HG02973 (cell line): Measurements from ENCODE around the gene RPUSD1.
"Not testable (repeated sequence)": the region's sequence is repeated elsewhere in the genome, so short reads cannot be mapped to it uniquely, and the experiment has no call there.

Experiments
- ATAC-seq: cut with Tn5 transposase; IDR thresholded peaks from one replicate; pipeline ENCODE4 v1.9.1; 2021; ENCODE audit warnings: moderate library complexity; ENCODE audit not compliant: unreplicated experiment

RPUSD1 gene

GRCh38 chr16:787978-788398, at the start of gene RPUSD1:
Gene RPUSD1 (minus strand): TSS chr16:788381. CDS start chr16:787737, 644 bp downstream.
- ATAC-seq: peak; percentile 8

GRCh38 chr16:836822-837221, 48.6 kb upstream of the RPUSD1 start:
- ATAC-seq: not testable (repeated sequence)

GRCh38 chr16:836221-836620, 48.0 kb upstream of the RPUSD1 start:
- ATAC-seq: no peak

GRCh38 chr16:835373-835772, 47.2 kb upstream of the RPUSD1 start:
- ATAC-seq: no peak

GRCh38 chr16:833411-833810, 45.2 kb upstream of the RPUSD1 start:
- no peak for ATAC-seq

GRCh38 chr16:832652-833336, 44.6 kb upstream of the RPUSD1 start:
- ATAC-seq: no peak

GRCh38 chr16:831571-832413, 43.6 kb upstream of the RPUSD1 start:
- ATAC-seq: no peak

- ATAC-seq: no peak
These were observed 42.8 kb upstream of the RPUSD1 start for GRCh38 chr16:830871-831570.

GRCh38 chr16:830107-830870, 42.1 kb upstream of the RPUSD1 start:
- ATAC-seq: no peak

GRCh38 chr16:828891-829290, 40.7 kb upstream of the RPUSD1 start:
- ATAC-seq: no peak

- ATAC-seq: no peak
These were observed 39.3 kb upstream of the RPUSD1 start for GRCh38 chr16:827513-827912.

- no peak for ATAC-seq
These were observed 37.3 kb upstream of the RPUSD1 start for GRCh38 chr16:825341-826061.

GRCh38 chr16:824601-825000, 36.4 kb upstream of the RPUSD1 start:
- no peak for ATAC-seq

- ATAC-seq: no peak
These were observed 36.0 kb upstream of the RPUSD1 start for GRCh38 chr16:824194-824593.

- ATAC-seq: no peak
These were observed 34.7 kb upstream of the RPUSD1 start for GRCh38 chr16:822909-823297.

- ATAC-seq: no peak
These were observed 34.2 kb upstream of the RPUSD1 start for GRCh38 chr16:822174-822908.

GRCh38 chr16:821751-822150, 33.6 kb upstream of the RPUSD1 start:
- ATAC-seq: no peak

- ATAC-seq: no peak
These were observed 32.6 kb upstream of the RPUSD1 start for GRCh38 chr16:820748-821147.

- not testable (repeated sequence) for ATAC-seq
These were observed 31.8 kb upstream of the RPUSD1 start for GRCh38 chr16:820044-820408.
